Raji (cell line): ENCODE results near the gene C5orf47.

ENCODE experiments used
- POLR2A ChIP-seq: IDR thresholded peaks from 2 replicates; pipeline ENCODE4 v1.6.1; 2011; ENCODE audit warnings: low read depth, low read length, control low read depth; ENCODE audit not compliant: insufficient read depth

The C5orf47 gene

GRCh38 chr5:173963867-173964441 is 25.0 kb upstream of the C5orf47 start:
- no peak for TF ChIP-seq POLR2A

DNA sequence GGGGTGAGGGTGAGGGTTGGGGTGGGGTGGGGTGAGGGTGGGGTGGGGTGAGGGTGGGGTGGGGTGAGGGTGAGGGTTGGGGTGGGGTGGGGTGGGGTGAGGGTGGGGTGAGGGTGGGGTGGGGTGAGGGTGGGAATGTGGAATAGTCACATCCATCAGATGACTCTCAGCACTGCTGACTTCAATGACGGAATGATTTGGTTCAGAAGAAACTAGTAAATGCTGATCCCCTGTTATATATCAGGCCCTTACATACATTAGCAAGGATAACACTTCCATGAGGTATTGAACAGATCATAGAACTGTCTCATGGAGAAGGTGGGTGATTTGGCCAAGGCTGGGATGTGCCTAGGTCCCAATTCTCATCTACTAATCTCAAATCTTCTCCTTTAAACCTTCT is 24.5 kb upstream of the C5orf47 start:
- no peak for TF ChIP-seq POLR2A

DNA sequence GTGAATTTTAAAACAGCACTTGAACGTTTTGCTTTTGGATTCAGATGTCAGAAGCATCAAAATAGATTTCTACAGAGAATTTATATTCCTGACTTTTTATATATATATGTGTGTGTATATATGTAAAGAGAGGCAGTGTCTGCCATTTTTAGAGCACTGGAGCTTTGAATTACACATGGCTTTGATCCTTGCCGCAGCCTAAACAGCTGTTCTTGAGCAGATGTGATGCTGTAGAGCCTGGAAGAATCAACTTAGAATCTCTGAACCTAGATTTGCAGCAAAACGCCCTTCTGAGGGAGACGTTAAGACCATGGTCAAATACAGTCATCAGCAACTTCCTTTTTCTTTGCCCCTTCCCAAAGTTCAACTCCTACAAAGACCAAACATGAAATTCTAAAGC is 21.7 kb upstream of the C5orf47 start:
- TF ChIP-seq POLR2A = no peak

DNA sequence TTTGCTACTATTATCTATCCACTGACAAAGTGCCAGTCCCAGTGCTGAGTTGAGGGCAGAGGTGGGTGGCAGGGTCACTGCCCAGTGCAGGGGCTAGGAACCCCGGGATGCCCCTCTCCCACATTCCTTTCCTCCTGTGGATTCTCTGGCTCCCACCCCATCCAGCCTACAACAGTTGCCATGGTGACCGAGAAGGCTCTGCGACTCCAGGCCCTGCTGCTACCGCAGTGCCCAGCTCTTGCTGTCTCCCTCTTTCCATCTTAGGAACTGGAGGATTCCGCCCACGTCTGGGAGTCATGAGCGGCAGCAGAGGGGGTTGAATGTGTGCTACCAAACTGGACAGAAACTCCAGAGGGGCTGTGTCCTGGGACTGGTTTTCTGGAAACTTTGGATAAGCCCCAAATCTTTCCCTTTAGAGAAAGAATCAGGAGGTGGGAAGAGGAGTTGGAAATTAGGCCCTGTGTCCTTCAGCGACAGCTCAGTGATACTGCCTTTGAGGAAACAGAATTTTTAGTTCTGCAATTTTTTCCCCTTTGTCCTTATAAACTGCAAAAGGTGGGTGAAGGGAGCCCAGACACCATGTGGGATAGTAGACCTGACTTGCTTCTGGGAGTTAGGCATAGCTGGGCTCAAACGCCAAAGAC is 20.7 kb upstream of the C5orf47 start:
- no peak for TF ChIP-seq POLR2A

DNA sequence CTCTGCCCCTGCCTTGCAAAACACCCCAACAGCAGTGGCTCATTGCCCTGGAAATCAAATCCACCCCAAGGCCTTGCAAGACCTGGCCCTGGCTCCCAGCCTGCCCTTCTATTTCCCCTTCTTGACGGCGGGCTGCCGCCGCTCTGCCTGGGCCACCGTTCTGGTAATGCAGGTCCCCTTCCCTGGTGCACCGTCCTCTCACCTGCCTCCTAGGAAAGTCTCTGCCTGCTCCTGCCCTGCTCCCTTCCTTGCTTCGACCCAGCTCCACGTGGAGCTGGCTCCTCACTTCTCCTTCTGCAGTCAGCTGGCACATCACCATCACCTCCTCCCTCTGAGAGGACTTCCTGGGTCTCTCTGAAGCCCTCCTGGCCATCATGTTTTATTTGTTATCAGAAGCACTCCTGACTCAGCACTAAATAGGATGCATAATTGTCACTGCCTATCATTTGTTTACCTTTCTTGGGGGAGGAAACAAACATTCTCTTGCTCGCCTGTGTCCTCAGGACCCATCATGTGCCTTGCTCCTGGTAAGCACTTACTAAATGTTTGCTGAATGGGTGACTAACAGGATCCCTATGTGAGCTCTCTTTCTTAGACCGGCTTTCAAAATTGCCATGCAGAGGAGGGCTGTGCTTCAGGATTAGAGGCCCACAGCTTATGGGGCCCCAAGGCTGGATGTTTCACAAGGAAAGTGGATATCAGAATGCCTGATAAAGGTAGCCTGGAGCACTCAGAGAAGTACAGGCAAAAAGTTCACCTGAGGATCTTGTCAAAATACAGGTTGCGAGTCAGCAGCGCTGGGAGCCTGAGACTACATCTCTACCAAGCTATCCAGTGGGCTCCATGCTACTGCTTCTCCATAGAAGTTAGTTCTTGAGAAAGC is 19.6 kb upstream of the C5orf47 start:
- no peak for TF ChIP-seq POLR2A

GRCh38 chr5:173970878-173971650 is 17.9 kb upstream of the C5orf47 start:
- no peak for TF ChIP-seq POLR2A

- TF ChIP-seq POLR2A = no peak
These were observed 17.2 kb upstream of the C5orf47 start for GRCh38 chr5:173971681-173972345.

- no peak for TF ChIP-seq POLR2A
These were observed 16.4 kb upstream of the C5orf47 start for GRCh38 chr5:173972607-173972924.

GRCh38 chr5:173972925-173973615 is 15.9 kb upstream of the C5orf47 start:
- TF ChIP-seq POLR2A = no peak

DNA sequence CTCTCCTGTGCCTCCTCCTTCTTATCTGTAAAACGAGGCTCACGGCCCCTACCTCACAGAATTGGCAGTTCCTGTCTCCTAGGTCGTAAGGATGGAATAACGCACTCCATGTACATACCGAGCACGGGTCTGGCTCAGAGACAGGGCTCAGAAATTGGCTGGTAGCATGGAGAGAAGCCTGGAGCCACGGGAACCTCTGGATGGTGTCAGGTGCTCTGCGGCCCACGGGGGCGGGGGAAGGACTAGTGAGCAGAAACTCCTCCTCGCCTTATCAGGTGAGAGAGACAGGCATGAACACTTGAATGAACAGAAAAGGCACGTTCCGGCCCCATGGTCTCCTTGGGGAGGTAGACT is 15.4 kb upstream of the C5orf47 start:
- no peak for TF ChIP-seq POLR2A

DNA sequence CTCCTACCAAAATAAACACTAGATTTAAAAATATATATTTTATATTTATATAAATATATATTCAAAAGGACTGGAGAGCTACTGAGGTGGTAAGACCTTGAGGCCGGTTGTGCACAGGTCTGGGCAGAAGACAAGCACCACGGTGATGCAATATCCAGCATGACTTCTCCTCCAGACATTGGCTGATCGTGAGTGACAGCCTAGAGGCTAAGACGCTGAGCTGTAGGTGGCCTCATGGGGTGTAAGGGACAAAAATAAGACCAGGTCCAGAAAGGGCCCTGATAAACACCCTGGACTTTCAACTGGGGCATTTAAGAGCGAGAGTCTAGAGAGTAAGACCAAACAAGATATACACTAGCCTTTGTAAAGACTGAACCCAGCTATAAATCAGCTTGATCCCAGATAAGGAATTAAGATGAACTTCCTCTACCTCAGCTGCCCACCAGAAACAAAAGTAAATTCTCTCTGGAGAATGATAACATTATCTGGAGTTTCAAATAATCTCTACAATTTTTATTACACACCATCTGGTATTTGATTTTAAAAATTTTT is 14.2 kb upstream of the C5orf47 start:
- no peak for TF ChIP-seq POLR2A

DNA sequence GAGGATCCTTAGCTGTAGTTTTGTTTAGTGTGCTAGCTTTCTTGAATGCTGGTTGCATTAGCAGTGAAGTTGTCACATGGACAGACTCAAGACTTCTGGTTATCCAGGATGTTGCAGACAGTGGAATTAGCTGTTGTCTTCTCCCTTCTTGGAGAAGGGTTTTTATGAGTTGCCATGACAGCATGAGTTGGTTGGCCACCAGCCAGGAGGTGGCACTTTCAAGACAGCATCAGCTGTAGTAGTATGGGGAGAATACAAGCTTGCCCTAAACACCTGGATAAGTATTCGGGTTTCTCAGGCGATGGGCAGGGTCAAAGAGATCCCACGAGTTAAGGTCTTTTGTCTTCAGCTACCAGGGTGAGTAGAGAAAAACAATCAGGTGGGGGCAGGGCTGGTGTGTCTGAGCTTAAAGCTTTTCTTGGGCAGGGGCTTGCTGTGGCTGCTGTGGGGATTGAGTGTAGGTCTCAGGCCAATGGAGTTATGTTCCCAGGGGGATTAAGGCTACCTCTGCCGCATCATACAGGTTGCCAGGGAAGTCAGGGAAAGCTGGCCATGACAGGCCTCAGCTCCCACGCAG is 7.7 kb upstream of the C5orf47 start:
- TF ChIP-seq POLR2A = no peak

DNA sequence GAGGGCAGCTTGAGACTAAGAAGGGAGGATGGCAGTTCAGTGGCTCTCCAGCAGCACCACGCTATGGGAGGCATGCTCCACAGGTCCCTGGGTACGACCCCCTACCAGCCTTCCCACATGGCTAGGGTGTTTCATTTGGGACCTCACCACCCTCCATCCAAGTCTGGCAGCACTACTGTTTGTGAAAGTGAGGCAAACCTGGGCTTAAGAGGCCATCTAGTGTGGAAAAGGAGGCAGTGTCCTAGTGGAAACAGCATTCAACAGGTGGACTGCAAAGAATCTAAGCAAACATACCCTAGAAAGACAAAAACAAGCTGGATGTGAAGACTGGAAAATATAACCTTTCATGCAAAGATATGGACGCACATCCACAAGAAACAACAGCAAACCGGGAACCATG is 4.8 kb upstream of the C5orf47 start:
- TF ChIP-seq POLR2A = no peak
